Measurements from ENCODE around the gene SLC6A17. TPM values are rescaled to one million over a fixed set of nuclear protein-coding genes. Genes with fewer than 3 reads are reported as not detected.

SLC6A17 gene
- total and polyA plus RNA-seq, 9 of the 15 experiments (the other 6 are each of a cell fraction or from before 2014, with no cell fraction given), result not detected

DNA sequence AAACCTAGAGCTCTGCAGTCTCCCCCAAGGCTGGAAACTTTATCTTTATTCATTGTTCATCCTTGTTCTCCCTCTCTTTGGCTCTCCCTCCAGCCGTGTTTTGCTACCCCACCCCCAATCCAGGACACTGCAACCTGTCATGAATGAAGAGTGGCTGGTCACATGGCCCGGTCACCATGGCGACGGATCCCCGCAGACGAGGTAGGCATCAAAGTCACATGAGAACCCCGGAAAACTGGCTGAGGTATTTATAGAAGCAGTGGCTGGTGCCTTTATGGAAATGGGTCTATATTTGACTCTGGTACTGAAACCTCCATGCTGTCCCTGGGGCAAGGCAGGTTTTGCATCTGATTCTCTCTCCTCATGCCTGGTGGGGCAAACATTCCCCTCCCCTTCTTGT lies 13.4 kb upstream of the SLC6A17 start:
- no peak overlapping the region for H2AFZ ChIP-seq (ENCODE audit: low read depth, low read length)
- no peak overlapping the region for H3K4me3 ChIP-seq
- TF ChIP-seq MEIS2 (IDR thresholded peaks at IDR 0.05; ENCODE audit: partially characterized antibody), result peak; percentile 31
- no peak for TF ChIP-seq PCBP2 (IDR thresholded peaks at IDR 0.05; ENCODE audit: low read depth, low read length, poor library complexity, severe bottlenecking)
- 0 out of 2 replicates have a peak, but pooled peaks have one; percentile 39 for TF ChIP-seq MEF2D (tag; conservative IDR thresholded peaks at IDR 0.05; ENCODE audit: low read depth)
- TF ChIP-seq RAD51 (IDR thresholded peaks at IDR 0.05; ENCODE audit: borderline replicate concordance, low read depth), result peak; percentile 39; the same call in 1 of the 2 replicates
- no peak for TF ChIP-seq SETDB1 (IDR thresholded peaks at IDR 0.05; ENCODE audit: low read length)
- TF ChIP-seq RFX1 (IDR thresholded peaks at IDR 0.05), result peak; percentile 82
- TF ChIP-seq, protein P1, sequence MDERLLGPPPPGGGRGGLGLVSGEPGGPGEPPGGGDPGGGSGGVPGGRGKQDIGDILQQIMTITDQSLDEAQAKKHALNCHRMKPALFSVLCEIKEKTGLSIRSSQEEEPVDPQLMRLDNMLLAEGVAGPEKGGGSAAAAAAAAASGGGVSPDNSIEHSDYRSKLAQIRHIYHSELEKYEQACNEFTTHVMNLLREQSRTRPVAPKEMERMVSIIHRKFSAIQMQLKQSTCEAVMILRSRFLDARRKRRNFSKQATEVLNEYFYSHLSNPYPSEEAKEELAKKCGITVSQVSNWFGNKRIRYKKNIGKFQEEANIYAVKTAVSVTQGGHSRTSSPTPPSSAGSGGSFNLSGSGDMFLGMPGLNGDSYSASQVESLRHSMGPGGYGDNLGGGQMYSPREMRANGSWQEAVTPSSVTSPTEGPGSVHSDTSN (CRISPR knock-in tag; IDR thresholded peaks at IDR 0.05; ENCODE audit: low read depth), result no peak
- TF ChIP-seq, protein P1 (tag; conservative IDR thresholded peaks at IDR 0.05; ENCODE audit: low read depth), result peak; percentile 69
- peak; percentile 77 for TF ChIP-seq USF2 (CRISPR knock-in tag; IDR thresholded peaks at IDR 0.05)
- TF ChIP-seq, protein P2, sequence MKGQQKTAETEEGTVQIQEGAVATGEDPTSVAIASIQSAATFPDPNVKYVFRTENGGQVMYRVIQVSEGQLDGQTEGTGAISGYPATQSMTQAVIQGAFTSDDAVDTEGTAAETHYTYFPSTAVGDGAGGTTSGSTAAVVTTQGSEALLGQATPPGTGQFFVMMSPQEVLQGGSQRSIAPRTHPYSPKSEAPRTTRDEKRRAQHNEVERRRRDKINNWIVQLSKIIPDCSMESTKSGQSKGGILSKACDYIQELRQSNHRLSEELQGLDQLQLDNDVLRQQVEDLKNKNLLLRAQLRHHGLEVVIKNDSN (CRISPR knock-in tag; IDR thresholded peaks at IDR 0.05), result peak; percentile 55
- H4K20me1 ChIP-seq (replicated peaks; ENCODE audit: control insufficient read depth, insufficient read depth, low read length), result no peaks in the 10 kb centered on the region; the same call in none of the 2 replicates
- no peak overlapping the region for H3K9ac ChIP-seq (ENCODE audit: insufficient read depth in 1 of 2, low read depth in 2 of 2, low read length in 2 of 2)
- ATAC-seq (no peak), FAIRE-seq (no peak), DNase-seq (ENCODE audit: extremely low read depth in 1 of 4, low spot score in 3 of 4) (peak in 2 of 4 experiments; percentile 28 to 33)
- ChIA-PET POLR2A (no interaction called here), CTCF (ENCODE audit: low intra/inter-chr PET ratio) (no interaction called here)
- WGBS (ENCODE audit: insufficient coverage, low coverage, missing lambda C conversion rate), result 0% methylated on average over 7 of the region's 7 CpGs
- no peaks in the 10 kb centered on the region for H3K9me1 ChIP-seq (ENCODE audit: control insufficient read depth, insufficient read depth, low read length)
- intact Hi-C loops (cut with micrococcal nuclease) (no loop called here), in situ Hi-C loops (cut with MboI) (no loop called here)
- no TSS peak for BruUV-seq (replicated peaks)
- no peaks in the 10 kb centered on the region for H3K79me2 ChIP-seq (ENCODE audit: control insufficient read depth, insufficient read depth, low read length)
- H3K36me3 ChIP-seq (ENCODE audit: control insufficient read depth, insufficient read depth, low read length), result no peaks in the 10 kb centered on the region
- H3K27me3 ChIP-seq (ENCODE audit: control insufficient read depth in 2 of 2, insufficient read depth in 2 of 2, low read length in 2 of 2), result peaks cover 26 to 48% of the 10 kb centered on the region in 2 experiments; a peak in 4 of 5 replicates
- no peaks in the 10 kb centered on the region for H3K9me3 ChIP-seq (replicated peaks; ENCODE audit: control insufficient read depth, insufficient read depth, low read depth, low read length)
- no peaks in the 10 kb centered on the region for H3K4me1 ChIP-seq (replicated peaks in 1 of 2; ENCODE audit: control insufficient read depth in 2 of 2, insufficient read depth in 2 of 2, low read length in 2 of 2)
- H3K27ac ChIP-seq (ENCODE audit: extremely low read depth, low read depth, low read length), result no peak overlapping the region
- no peak overlapping the region for H3K4me2 ChIP-seq (ENCODE audit: insufficient read depth, low read length)

Data from K562 (cell line).